ENCODE data around the gene SH2D3C. TPM values are rescaled to one million over a fixed set of nuclear protein-coding genes. Genes with fewer than 3 reads are reported as not detected.

Gene SH2D3C
- total and polyA plus RNA-seq, 10 of the 15 experiments (the other 5 are each of a cell fraction or from before 2014, with no cell fraction given): 1.2 to 23.5 (median 16.2) TPM

DNA sequence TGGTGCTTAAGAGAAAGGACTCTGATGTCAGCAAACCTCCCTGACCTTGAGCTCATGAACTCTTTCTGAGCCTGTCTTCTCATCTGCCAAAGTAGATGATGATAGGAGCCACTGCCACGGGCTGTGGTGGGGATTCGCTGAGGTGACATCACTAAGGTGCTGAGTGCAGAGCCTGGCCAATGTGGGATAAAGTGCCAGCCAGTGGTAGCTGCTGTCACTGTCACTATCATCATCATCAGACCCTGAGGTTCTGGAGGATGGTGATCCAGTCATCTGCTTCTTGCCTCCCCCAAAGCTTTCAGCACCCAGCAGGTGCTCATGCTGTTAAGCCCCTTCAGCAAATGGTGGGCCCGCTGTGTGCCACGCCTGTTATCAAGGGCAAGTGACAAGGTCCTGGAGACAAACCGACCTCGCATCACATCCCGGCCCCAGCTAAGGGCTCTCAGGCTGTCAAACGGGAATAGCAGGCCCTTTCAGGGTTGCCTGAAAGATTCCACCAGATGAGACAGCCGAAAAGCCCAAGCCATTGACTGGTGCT lies 30.6 kb upstream of the SH2D3C start:
- in situ Hi-C loops (cut with MboI) (no loop called here), intact Hi-C loops (cut with micrococcal nuclease; ENCODE audit: unreplicated experiment) (no loop called here)
- no TSS peak for BruUV-seq (replicated peaks)
- Histone ChIP-seq H3K27ac (ENCODE audit: control insufficient read depth, insufficient read depth) (no peak overlapping the region), H3K4me2 (ENCODE audit: control insufficient read depth, insufficient read depth) (no peak overlapping the region), H3K9ac (ENCODE audit: control insufficient read depth, insufficient read depth, low read length) (no peak overlapping the region), H3K9me3 (replicated peaks; ENCODE audit: control insufficient read depth, insufficient read depth, low read length) (no peaks in the 10 kb centered on the region), H3K27me3 (replicated peaks in 1 of 2; ENCODE audit: control insufficient read depth in 2 of 2, insufficient read depth in 2 of 2, low read length in 1 of 2) (no peaks in the 10 kb centered on the region), H2AFZ (ENCODE audit: control insufficient read depth, low read depth, low read length) (no peak overlapping the region), H3K4me1 (ENCODE audit: control insufficient read depth, insufficient read depth, low read length) (peaks cover 6% of the 10 kb centered on the region), H3K4me3 (no peak overlapping the region), H3K36me3 (ENCODE audit: control insufficient read depth in 2 of 2, insufficient read depth in 2 of 2, low read length in 1 of 2) (peaks cover 3 to 27% of the 10 kb centered on the region in 2 experiments; a peak in 3 of 4 replicates), H4K20me1 (ENCODE audit: control insufficient read depth, insufficient read depth) (no peaks in the 10 kb centered on the region; the same call in 1 of the 2 replicates), H3K79me2 (ENCODE audit: control insufficient read depth, insufficient read depth, low read length) (peaks cover 8% of the 10 kb centered on the region)
- CTCF ChIA-PET: no interaction called here
- no peak for DNase-seq (ENCODE audit: low read depth, low spot score)
- RAD21 ChIA-PET (ENCODE audit: unreplicated experiment): interaction anchor here (0.6 to 0.8 kb wide), 2 partner anchors 12 to 108 kb away, joined by 3 to 5 read pairs; partner anchors contain the start of gene ST6GALNAC4
- WGBS (ENCODE audit: insufficient coverage, insufficient replicate concordance, low lambda C conversion rate, missing lambda C conversion rate): 95% methylated on average over 9 of the region's 9 CpGs
- ATAC-seq: no peak; the same call in 2 of the 3 replicates
- POLR2A ChIA-PET: interaction anchor here (0.6 to 1.2 kb wide), 3 partner anchors 9 to 75 kb away, joined by 3 to 7 read pairs (median 5); no protein-coding TSS in a partner anchor
- SMC1A ChIA-PET (ENCODE audit: uncharacterized antibody, unreplicated experiment): no interaction called here
- FAIRE-seq: no peak
- peak; percentile 3; the same call in 1 of the 2 replicates for TF ChIP-seq POLR2A (IDR thresholded peaks at IDR 0.05; ENCODE audit: low read depth, low read length)
- TF ChIP-seq, protein P1, sequence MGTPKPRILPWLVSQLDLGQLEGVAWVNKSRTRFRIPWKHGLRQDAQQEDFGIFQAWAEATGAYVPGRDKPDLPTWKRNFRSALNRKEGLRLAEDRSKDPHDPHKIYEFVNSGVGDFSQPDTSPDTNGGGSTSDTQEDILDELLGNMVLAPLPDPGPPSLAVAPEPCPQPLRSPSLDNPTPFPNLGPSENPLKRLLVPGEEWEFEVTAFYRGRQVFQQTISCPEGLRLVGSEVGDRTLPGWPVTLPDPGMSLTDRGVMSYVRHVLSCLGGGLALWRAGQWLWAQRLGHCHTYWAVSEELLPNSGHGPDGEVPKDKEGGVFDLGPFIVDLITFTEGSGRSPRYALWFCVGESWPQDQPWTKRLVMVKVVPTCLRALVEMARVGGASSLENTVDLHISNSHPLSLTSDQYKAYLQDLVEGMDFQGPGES (IDR thresholded peaks at IDR 0.05): no peak
- no peak for TF ChIP-seq BMI1 (IDR thresholded peaks at IDR 0.05; ENCODE audit: borderline replicate concordance)
- no peak for TF ChIP-seq TCF3 (IDR thresholded peaks at IDR 0.05; ENCODE audit: borderline replicate concordance, insufficient read depth, low read depth, low read length)
- TF ChIP-seq MEF2A (IDR thresholded peaks at IDR 0.05; ENCODE audit: insufficient read depth, low read depth, low read length): no peak
- no peak for TF ChIP-seq ZNF24 (IDR thresholded peaks at IDR 0.05)
- no peak for TF ChIP-seq RB1 (IDR thresholded peaks at IDR 0.05; ENCODE audit: borderline replicate concordance)
- TF ChIP-seq IKZF1 (conservative IDR thresholded peaks at IDR 0.05): no peak
- no peak for TF ChIP-seq EZH2 (IDR thresholded peaks at IDR 0.05; ENCODE audit: borderline replicate concordance, control insufficient read depth, low read depth, low read length)

Measured in GM12878 (cell line).